DOHH2 (cell line): Measurements from ENCODE around the gene PIK3AP1.

Source experiments
- H3F3A ChIP-seq: fragments of 200-600 bp; sonication (generic), shearing (Covaris generic); 2 replicates; pipeline ENCODE4 v1.6.0; 2016; ENCODE audit warnings: antibody characterized with exemption, mild to moderate bottlenecking; ENCODE audit not compliant: control insufficient read depth, insufficient read depth
- H3K27ac ChIP-seq: fragments of 200-600 bp; sonication (generic); 2 replicates; pipeline ENCODE4 v1.5.1; 2014; ENCODE audit warnings: low read depth, mild to moderate bottlenecking, low read length, moderate library complexity
- H3K27me3 ChIP-seq: fragments of 200-600 bp; sonication (generic); 2 replicates; pipeline ENCODE4 v1.6.1; 2014; ENCODE audit warnings: mild to moderate bottlenecking, low read length, mixed read lengths; ENCODE audit not compliant: control insufficient read depth
- H3K36me3 ChIP-seq: fragments of 200-600 bp; sonication (generic); 2 replicates; pipeline ENCODE4 v1.6.1; 2014; ENCODE audit warnings: mild to moderate bottlenecking, low read length, moderate library complexity, mixed read lengths; ENCODE audit not compliant: control insufficient read depth
- H3K4me1 ChIP-seq: fragments of 200-600 bp; sonication (generic); 2 replicates; pipeline ENCODE4 v1.6.1; 2014; ENCODE audit warnings: mild to moderate bottlenecking, low read length, mixed read lengths; ENCODE audit not compliant: control insufficient read depth
- H3K4me2 ChIP-seq: fragments of 200-600 bp; sonication (generic); 2 replicates; pipeline ENCODE4 v1.6.0; 2014; ENCODE audit warnings: mild to moderate bottlenecking, low read length, moderate library complexity
- H3K4me3 ChIP-seq: fragments of 200-600 bp; sonication (generic); 2 replicates; pipeline ENCODE4 v1.5.1; 2014; ENCODE audit warnings: mild to moderate bottlenecking, low read length, mixed read lengths
- H3K79me2 ChIP-seq: fragments of 200-600 bp; sonication (generic); 2 replicates; pipeline ENCODE4 v1.6.1; 2014; ENCODE audit warnings: mild to moderate bottlenecking, low read length, mixed read lengths; ENCODE audit not compliant: control insufficient read depth
- H3K9me2 ChIP-seq: fragments of 200-600 bp; sonication (generic); replicated peaks from 2 replicates; pipeline ENCODE4 v1.6.1; 2014; ENCODE audit warnings: mild to moderate bottlenecking, low read length, mixed read lengths; ENCODE audit not compliant: control insufficient read depth
- H3K9me3 ChIP-seq: fragments of 200-600 bp; sonication (generic); 2 replicates; pipeline ENCODE4 v1.6.1; 2014; ENCODE audit warnings: antibody characterized with exemption, low read length, mixed read lengths; ENCODE audit not compliant: control insufficient read depth, insufficient read depth
- H4K20me1 ChIP-seq: fragments of 200-600 bp; sonication (generic); 2 replicates; pipeline ENCODE4 v1.6.0; 2014; ENCODE audit warnings: low read depth, mild to moderate bottlenecking, antibody characterized with exemption, low read length, moderate library complexity; ENCODE audit not compliant: control insufficient read depth, insufficient read depth
- EZH2phosphoT487 ChIP-seq: fragments of 200-600 bp; sonication (generic); IDR thresholded peaks from 2 replicates; pipeline ENCODE4 v1.6.1; 2017; ENCODE audit warnings: borderline replicate concordance, mild to moderate bottlenecking, antibody characterized with exemption, low read length, moderate library complexity, mixed read lengths
- TF ChIP-seq, protein P1 (sequence below): fragments of 200-600 bp; sonication (generic); IDR thresholded peaks from one replicate; pipeline ENCODE4 v1.5.1; 2014; ENCODE audit warnings: antibody characterized with exemption, mild to moderate bottlenecking, low read depth, low read length; ENCODE audit not compliant: poor library complexity, severe bottlenecking

PIK3AP1 gene

DNA sequence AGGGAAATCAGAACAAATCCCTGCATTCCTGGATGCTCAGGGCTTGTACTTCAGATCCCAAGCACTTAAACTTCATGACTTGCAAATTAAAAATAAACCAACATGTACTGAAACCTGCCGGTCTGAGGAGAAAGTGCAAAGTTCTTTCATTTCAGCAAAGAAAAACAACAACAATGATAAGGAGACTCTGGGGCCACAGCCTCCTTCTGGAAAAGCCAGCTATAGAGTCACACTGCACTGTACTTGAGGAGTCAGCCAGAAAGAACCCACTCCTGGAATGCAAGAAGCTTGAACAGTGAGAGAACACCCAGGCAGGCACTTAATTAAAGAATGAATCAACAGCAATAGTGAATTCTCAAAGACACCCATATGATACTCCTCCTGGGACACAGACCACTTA lies 83.8 kb downstream of the PIK3AP1 start:
- Histone ChIP-seq H4K20me1 (no peaks in the 10 kb centered on the region), H3K79me2 (peaks cover 49% of the 10 kb centered on the region), H3K4me2 (no peak overlapping the region), H3K36me3 (peaks cover 85% of the 10 kb centered on the region), H3K9me2 (no peaks in the 10 kb centered on the region), H3K4me3 (no peak overlapping the region), H3F3A (peaks cover 3% of the 10 kb centered on the region; the same call in 1 of the 2 replicates), H3K9me3 (no peaks in the 10 kb centered on the region), H3K27ac (no peak overlapping the region), H3K4me1 (peaks cover 10% of the 10 kb centered on the region), H3K27me3 (no peaks in the 10 kb centered on the region)
- no peak for TF ChIP-seq EZH2phosphoT487
- TF ChIP-seq, protein P1, sequence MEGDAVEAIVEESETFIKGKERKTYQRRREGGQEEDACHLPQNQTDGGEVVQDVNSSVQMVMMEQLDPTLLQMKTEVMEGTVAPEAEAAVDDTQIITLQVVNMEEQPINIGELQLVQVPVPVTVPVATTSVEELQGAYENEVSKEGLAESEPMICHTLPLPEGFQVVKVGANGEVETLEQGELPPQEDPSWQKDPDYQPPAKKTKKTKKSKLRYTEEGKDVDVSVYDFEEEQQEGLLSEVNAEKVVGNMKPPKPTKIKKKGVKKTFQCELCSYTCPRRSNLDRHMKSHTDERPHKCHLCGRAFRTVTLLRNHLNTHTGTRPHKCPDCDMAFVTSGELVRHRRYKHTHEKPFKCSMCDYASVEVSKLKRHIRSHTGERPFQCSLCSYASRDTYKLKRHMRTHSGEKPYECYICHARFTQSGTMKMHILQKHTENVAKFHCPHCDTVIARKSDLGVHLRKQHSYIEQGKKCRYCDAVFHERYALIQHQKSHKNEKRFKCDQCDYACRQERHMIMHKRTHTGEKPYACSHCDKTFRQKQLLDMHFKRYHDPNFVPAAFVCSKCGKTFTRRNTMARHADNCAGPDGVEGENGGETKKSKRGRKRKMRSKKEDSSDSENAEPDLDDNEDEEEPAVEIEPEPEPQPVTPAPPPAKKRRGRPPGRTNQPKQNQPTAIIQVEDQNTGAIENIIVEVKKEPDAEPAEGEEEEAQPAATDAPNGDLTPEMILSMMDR: no peak

DNA sequence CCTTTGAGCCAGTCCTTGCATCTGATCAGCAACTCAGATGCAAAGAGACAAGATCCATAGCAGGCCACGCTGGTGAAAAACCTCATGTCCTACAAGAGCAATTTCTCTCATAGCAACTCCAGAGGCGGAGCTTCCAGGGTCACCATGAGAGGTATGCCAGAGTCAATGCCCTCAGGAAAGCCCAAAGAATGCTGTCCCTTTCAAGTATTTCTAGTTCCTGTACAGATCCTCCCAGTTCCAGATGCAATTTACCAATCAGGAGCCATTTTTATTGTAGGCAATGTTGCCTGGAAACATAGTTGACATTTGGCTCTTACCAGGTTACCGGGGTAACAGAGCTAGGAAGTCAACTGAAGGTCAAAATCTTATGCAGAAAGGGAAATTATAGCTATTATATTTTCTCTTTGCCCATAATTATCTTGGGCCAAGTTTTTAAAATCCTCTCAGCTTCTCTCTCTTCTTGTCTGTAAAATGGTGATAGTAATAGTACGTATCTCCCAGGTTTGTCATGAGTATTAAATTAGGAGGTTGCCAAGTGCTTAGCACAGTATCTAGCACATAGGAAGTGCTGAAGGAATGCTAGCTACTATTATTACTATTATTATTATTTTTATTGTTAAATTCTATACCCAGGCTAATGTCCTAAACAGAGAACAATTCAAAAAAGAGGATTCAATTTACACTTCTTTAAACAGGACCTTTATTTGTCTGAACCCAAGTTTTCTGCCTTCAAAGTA lies 87.2 kb downstream of the PIK3AP1 start:
- Histone ChIP-seq H3K4me2 (no peak overlapping the region), H3K9me3 (no peaks in the 10 kb centered on the region), H4K20me1 (no peaks in the 10 kb centered on the region), H3K4me3 (no peak overlapping the region), H3K4me1 (no peaks in the 10 kb centered on the region), H3K9me2 (no peaks in the 10 kb centered on the region), H3K36me3 (peaks cover 78% of the 10 kb centered on the region), H3F3A (peaks cover 3% of the 10 kb centered on the region; the same call in 1 of the 2 replicates), H3K79me2 (peaks cover 21% of the 10 kb centered on the region), H3K27me3 (no peaks in the 10 kb centered on the region), H3K27ac (no peak overlapping the region)
- TF ChIP-seq EZH2phosphoT487: no peak
- TF ChIP-seq, protein P1: no peak

DNA sequence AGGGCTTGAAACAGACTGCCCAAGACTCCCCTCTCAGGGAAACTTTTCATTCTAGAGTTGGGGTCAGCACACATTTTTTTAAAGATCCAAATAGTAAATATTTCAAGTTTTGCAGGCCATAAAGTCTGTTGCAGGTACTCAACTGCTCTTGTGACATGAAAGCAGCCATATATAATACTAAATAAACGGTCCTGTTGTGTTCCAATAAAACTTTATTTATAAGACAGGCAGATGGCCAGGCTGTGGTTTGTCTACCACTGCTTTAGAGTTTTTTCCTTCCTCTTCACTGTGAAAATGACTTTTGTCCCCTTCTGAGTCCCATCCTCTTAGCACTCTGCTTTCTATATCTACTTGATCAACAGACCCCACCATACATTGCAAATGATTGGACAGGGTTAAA lies 93.0 kb downstream of the PIK3AP1 start:
- peaks cover 6% of the 10 kb centered on the region for H3K79me2 ChIP-seq
- H3K4me2 ChIP-seq: no peak overlapping the region
- H3K9me3 ChIP-seq: no peaks in the 10 kb centered on the region
- peaks cover 88% of the 10 kb centered on the region for H3K36me3 ChIP-seq
- TF ChIP-seq, protein P1: no peak
- no peak for TF ChIP-seq EZH2phosphoT487
- H3K4me1 ChIP-seq: no peaks in the 10 kb centered on the region
- no peaks in the 10 kb centered on the region for H3K27me3 ChIP-seq
- no peaks in the 10 kb centered on the region for H4K20me1 ChIP-seq
- H3K27ac ChIP-seq: no peak overlapping the region
- H3K9me2 ChIP-seq: no peaks in the 10 kb centered on the region
- H3K4me3 ChIP-seq: no peak overlapping the region
- peaks cover 5% of the 10 kb centered on the region; the same call in 1 of the 2 replicates for H3F3A ChIP-seq
